Right forelimb (tissue), 1 donor: ENCODE results near the gene PPP1R1A.
A peak's percentile ranks its signal among the peaks of the same experiment; 100 is the strongest.

Experiments
- DNase-seq: peaks from one replicate; pipeline ENCODE4 v3.0.0-alpha.2; 2018

The PPP1R1A gene

DNA sequence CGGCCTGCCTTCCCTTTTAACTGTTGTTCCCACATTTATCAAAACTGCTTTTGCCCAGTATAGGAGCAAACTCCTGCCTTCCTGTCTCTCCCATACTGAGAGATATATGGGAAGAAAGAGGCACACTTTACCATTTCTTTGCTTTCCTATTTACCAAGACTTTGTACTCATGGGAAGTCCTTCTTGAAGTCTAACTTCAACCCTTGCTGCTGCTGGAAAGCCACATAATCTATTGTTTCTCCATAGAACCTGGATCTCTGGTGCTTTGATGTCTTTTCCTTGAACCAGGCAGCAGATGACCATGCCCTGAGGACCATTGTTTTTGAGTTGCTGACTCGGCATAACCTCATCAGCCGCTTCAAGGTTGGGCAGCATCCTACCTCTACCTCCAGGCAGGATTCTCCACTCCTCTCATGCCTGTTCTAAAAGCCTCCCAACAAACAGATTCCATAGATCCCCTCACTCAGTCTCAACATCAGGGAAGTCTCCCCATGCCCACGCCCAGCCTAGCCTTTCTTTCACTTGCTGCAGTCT lies 18.4 kb downstream of the PPP1R1A start:
- DNase-seq, result no peak

GRCh38 chr12:54569072-54569471 lies 19.4 kb downstream of the PPP1R1A start:
- no peak for DNase-seq

- no peak for DNase-seq
These were observed 21.7 kb downstream of the PPP1R1A start for GRCh38 chr12:54566792-54567191.

DNA sequence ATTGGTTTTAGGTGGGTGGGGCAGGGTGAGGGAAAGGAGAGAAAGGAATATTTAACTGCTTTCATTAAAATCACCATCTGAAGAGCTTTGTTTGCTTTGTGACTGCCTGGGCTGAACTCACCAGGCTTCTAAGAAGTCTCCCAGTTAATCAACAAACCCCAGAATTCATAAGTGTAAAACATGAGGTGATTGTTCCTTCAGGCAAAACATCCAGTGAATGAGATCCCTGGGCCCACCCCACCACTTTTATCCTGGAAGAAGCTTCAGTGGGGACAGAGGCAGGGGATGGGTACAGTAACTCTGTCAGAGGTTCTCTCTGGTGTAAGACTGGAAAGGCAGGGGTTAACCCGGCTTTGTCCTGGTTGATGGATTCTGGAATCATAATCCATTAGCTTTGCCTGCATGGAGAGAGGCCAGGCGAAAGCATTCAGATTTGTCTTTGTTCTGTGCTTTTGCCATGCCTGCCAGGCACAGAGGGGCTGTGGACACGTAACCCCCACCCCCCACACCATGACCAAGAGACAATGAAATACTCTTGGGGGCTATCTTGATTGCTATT lies 22.4 kb downstream of the PPP1R1A start:
- no peak for DNase-seq

GRCh38 chr12:54565310-54565985 lies 23.0 kb downstream of the PPP1R1A start:
- DNase-seq, result no peak

- no peak for DNase-seq
These were observed 23.7 kb downstream of the PPP1R1A start for GRCh38 chr12:54564768-54565167.

GRCh38 chr12:54563787-54564186 lies 24.7 kb downstream of the PPP1R1A start:
- DNase-seq, result no peak

- no peak for DNase-seq
These were observed 25.6 kb downstream of the PPP1R1A start for GRCh38 chr12:54562750-54563356.

DNA sequence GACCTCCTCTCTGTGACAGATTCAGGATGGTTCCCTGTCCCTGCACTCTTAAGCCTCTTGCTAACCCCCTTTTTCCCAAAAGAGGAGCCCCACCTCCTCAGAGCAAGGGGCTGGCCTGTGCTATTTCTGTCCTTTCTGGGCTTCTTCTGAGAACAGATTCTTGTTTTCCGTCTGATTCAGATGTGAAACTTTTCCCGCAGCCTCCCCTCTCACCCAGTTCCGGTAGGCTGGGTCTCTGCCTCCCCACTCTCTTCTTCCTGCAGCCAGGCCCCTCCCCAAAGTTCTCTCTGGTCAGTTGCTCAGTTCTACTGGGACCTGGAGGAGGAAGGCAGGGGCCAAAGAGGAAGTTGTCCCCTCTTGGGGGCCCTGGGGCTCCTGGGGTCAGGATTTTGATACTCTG lies 27.3 kb downstream of the PPP1R1A start:
- no peak for DNase-seq

DNA sequence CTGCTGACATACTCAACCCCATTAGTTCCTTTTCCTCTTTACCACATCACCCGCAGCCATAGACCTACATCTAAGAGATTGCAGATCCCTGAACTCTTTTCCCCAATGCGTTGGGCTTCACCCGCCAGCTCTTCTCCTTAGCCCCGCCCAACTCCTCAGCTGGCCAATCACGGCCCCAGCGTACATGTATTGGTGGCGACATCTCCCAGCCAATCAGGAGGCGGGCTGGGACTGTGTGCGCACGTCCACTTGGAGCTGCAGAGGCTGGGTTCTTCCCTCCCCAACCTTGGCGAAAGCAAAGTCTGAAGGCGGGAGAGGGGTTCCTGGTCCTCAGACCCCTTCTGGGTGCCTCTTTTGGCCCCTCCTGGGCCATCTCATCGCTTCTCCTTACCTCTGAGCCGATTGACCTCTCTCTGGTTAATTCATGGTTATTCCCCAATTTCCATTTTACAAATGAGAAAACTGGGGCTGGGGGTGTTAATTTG lies 28.0 kb downstream of the PPP1R1A start:
- peak; percentile 93 for DNase-seq

DNA sequence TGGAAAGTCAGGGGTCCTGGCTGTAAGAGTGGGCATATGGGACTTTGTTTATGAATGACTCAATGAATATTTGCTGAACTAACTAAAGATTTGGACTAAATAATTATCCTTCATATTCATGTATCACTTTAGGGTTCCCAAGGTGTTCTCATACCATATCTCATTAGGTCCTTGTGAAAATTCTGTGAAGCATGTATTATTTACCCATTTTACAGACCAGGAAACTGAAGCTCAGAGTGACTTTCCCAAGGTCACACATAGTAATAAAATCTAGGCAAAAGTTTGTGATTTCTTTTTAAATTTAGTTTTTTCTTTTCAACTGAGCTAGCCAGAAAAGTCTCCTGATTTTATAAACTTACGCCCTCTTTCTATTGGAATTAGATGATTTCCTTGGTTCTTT lies 29.7 kb downstream of the PPP1R1A start:
- no peak for DNase-seq

GRCh38 chr12:54558311-54558710 lies 30.1 kb downstream of the PPP1R1A start:
- no peak for DNase-seq

DNA sequence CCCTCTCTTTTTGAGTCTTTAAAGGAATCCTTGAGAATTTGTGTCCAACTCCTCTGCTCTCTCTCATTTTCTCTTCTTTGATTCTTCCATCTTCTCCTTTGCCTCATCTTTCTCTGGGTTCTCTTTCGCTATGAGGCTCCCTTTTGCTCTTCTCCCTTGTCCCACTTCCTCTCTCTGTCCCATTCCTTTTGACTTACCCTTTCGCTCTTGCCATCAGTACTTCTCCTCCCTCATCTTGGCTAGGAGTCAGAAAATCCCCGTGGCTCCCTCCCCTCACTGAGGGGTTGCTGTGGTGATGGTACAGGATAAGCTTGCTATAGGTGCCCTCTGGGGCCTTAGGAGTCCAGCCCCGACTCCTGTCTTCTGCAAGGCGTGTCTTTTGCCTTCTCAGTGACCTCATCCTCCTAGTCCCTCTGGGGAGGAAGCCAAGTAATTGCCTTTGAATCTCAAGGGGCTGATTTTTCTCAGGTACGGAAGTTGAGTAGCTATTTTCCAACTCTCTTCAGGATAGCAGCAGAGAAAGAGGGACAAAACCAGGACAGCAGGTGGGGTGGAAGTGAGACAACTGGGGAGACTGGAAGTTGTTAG lies 32.7 kb downstream of the PPP1R1A start:
- DNase-seq, result no peak

DNA sequence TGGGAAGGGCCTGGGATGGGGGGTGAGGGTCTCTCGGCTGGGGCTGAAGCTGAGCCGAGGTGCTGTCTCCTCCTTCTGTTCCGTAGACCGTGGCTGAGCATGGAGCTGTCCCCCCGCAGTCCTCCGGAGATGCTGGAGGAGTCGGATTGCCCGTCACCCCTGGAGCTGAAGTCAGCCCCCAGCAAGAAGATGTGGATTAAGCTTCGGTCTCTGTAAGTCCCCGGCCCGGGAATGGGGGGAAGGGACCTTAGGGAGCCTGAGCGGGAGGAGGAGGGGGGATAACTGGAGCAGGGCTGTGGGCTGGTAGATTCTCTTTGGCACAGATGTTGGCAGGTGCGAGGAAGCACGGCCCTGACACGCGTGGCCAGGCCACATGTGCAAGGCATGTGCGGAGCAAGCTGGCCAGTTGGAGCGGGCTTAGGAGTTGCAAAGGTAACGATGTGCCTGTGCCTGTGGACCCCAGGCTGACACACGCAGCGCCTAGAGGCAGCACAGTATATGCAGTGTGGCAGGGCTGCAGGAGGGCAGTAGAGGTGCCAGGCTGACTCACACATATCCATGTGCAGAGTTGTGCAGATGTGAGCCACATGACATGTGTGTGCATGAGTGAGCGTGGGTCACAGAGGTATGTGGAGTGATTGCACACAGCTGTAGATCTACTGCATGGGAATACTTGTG lies 38.5 kb downstream of the PPP1R1A start:
- DNase-seq, result peak; percentile 63

DNA sequence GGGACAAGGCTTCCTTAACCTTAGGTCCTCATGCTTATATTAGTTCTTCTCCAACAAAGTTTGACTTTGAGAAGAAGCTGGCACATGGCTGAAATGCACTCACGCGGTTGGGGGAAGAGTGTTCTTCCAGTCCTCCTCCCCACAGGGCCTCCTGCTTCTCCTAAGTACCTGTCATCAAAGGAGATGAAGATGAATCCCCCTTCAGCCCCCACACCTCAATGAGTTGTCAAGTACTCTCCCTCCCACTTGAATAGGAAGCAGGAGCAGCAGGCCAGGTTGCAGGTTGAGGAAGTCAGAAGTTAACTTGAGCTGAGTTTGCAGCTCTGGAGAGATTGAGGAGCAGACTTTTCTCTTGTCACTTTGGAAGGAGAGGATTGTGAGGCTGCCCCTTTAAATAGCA lies 41.9 kb downstream of the PPP1R1A start:
- DNase-seq, result no peak

- no peak for DNase-seq
These were observed 43.7 kb downstream of the PPP1R1A start for GRCh38 chr12:54544743-54545142.

DNA sequence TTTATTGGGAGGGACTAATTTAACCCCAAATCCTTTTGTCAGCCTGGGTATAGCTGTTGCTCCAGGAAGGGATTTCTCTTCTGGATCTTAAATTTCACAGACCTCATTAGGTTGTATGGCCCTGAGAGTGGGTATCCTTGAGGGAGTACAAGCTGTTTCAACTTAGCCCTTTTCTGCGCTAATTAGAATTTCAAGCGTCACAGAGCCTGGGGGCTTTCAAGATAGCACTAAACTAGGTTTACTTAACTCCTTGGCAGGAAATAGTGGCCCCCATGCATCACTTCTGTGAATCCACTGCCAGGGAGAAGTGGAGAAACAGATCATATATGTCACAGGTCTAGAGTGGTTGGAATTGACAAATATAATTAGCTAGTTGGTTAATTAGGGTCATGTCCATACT lies 44.9 kb downstream of the PPP1R1A start:
- DNase-seq, result no peak

GRCh38 chr12:54541751-54542290 lies 46.6 kb downstream of the PPP1R1A start:
- no peak for DNase-seq

GRCh38 chr12:54538136-54538700 lies 50.2 kb downstream of the PPP1R1A start:
- no peak for DNase-seq

DNA sequence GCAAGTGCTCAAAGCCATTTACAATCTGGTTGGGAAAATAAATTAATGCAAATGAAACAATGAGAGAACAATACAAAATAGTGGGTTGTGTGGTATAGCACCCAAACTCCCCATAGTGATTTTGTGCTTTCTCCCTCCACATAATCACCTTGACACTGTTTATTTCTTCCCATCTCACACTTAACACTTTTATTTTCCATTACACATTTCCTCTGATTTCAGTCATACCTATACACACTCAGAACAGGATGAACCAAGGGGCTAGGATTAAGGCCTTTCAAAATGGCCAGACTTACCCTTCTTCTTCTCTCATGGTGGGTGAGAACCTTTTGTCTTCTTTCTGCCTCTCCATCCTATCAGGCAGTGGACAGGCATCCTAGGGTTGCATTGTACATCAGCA lies 53.0 kb downstream of the PPP1R1A start:
- no peak for DNase-seq

DNA sequence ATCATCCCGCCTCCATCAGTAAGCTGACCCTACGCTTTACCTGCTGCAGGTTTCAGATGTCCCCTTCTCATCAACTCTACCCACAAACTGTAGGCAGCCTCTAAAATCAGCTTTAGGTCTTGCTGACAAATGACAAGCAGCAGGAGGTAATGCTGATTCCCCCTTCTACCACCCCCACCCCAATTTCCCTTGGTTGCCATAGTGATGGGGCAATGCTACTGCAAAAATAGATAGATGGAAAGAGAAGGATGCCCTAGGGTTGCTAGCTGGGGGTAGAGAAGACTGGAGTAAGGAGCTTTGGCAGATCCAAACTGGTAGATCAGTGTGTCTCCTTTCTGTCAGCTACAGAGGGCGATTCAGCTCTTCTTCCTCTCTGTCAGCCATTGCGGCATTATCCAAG lies 58.9 kb downstream of the PPP1R1A start:
- no peak for DNase-seq
